Stimulated activated CD4-positive, alpha-beta T cell treated with anti-CD3 and anti-CD28 coated beads, Interleukin-15, amount 100 ng/mL, for 1 hour (primary cell): ENCODE data around the gene NET1.

ENCODE experiments used
- DNase-seq, 2 donors: peaks; one replicate each; pipeline ENCODE4 v3.0.0-alpha.2; 2020; ENCODE audit warnings: low read depth in 1 of 2, low spot score in 1 of 2

Gene NET1

DNA sequence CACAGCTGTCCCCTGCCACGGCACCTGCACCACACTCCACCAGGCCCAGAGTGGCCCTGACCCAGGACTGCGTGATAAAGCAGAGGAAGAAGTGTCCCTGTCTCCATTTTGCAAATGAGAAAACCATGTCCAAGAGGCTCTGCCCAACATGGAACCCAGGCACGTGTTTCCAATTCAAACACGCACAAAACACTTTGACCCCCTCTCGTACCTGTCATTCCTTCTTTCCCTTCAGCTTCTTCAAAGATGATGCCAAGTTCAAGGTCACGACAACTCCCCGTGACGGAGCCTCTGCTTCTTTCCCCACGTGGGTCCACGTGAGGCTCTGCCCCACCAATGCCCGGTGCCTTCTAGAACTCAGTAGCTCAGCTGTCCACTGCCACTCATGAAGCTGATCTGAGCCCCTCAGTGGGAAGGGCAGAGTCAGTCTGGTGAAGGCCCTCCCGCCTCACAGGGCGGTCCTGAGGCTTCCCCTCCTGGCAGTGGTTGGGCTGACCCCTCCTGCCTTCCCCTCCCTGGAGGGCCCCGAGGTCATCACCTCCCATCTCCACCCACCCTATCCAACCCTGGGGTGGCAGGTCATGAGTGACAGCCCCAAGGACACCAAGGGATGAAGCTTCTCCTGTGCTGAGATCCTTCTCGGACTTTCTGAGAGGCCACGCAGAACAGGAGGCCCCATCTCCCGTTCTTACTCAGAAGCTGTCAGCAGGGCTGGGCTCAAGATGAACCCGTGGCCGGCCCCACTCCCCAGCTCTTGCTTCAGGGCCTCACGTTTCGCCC, 68.0 kb downstream of the NET1 start:
- no peak for DNase-seq

DNA sequence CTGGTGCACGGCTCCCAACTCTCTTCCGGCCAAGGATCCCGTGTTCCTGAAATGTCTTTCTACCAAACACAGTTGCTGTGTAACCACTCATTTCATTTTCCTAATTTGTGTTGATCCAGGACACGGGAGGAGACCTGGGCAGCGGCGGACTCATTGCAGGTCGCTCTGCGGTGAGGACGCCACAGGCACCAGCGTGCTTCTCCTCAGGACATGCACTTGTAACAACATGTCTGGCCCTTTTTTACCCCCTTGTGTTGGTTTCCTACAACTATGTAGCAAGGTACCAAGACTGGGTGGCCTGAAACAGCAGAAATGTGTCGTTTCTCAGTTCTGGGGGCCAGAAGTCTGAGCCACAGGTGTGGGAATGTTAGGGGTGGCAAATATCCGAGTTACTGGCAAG, 68.8 kb downstream of the NET1 start:
- DNase-seq, result no peak

DNA sequence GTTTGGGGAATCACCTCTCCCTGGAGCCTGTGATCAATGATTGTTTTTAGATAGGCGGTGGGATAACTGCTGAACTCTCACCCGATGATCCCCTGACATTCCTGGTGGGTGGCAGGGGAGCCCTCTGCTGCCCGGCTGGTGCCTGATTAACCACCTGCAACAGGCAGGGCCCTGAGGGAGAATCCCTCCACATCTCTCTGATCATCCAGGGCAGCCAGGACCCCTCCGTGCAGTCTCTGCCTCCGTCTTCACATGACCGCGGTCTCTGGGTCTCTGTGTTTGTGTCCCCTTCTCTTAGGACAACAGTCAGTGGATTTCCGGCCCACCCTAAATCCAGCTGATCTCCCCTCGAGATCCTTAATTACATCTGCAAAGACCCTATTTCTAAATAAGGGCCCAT, 69.7 kb downstream of the NET1 start:
- no peak for DNase-seq

DNA sequence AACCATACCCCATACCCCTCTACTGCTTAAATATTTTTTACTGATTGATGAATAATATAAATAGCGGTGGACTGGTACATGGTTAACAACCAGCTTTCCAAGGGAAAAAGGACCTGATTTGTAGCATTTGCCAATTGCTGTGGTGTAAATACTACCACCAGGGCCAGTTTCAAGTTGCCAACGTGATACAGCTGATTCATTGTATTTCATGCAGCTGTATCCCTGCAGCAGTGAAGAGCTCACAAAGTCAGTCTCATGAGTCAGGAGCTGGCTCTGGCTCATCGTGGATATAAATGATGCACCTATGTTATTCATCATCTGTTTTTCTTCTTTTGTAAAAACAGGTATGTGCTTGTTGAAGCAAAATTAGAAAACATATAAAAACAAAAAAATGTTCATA, 71.8 kb downstream of the NET1 start:
- DNase-seq, result no peak

DNA sequence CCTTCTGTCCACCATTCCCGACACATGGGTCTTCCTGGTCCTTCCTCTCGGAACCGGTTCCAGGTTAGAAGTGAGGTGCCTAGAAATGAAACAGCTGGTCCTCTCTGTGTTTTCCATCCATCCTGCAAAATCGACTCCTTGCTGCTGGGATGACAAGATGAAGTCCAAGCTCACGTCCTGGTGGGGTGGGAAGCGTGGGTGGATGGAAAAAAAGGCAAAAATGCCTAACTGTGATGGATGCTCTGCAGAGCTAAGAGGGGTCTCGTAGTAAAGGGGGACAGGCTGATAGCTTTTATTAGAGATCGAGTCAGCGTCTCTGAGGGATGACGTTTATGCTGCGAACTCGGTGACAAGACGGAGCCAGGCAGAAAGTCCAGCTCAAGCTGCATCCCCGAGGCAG, 72.9 kb downstream of the NET1 start:
- no peak for DNase-seq

DNA sequence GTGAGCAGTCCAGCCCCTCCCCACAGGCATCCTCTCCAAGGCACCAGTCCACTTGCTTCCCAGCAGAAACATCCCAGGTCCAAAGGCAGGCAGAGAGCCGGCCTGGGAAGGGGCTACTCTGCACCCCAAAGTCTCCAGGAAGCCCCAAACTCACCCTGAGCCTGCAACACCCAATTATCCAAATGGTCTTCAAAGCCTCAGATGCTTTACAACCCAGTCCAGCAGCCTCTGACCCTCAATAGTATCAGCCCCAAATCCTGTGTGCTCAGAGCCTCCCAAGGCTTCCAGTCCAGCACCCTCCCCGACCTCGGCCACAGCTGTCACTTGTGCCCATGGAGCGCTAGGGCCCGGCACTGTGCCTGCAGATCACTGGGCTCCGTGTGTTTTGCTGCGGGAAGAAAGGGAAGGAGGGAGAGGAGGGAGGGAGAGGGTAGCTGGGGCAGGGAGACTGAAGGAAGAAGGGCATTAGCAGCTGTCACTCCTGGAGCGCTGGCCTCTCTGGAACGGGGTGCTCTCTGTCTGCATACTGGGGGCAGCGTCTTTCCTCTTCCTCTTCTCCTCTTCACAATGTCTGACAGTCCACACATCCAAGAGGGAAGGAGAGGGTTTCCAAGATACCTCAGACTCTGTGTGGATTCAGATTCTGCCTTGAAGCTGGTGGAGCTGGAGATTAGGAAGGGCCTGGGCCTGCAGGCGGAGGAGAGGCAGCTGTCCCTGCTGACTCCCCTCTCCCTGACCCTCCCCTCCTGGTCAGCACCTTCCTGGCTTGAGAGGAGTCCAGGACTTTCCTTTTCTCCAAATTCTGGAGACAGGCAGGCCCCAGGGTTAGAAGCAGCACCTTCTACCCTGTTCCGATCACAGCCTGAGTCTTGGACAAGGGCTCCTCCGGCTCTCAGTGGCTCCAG, 73.8 kb downstream of the NET1 start:
- no peak for DNase-seq

DNA sequence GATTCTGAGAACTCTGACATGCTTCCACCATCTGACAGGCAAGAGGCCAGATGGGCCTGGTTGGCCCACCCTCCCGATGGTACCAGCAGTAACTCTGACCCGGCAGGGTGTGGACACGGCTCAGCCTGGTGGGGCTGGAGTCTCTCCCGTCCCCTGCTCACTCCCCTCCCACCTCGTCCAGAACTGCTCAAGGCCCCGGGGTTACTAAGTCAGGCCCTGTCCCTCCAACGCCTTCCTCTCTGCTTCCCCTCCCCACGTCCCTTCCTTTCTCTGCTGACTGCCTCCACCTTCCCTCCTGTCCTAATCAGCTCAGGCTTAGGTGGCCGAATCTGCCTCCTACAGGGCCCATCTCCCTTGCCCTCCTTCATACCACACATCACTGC, 74.5 kb downstream of the NET1 start:
- DNase-seq, result no peak

DNA sequence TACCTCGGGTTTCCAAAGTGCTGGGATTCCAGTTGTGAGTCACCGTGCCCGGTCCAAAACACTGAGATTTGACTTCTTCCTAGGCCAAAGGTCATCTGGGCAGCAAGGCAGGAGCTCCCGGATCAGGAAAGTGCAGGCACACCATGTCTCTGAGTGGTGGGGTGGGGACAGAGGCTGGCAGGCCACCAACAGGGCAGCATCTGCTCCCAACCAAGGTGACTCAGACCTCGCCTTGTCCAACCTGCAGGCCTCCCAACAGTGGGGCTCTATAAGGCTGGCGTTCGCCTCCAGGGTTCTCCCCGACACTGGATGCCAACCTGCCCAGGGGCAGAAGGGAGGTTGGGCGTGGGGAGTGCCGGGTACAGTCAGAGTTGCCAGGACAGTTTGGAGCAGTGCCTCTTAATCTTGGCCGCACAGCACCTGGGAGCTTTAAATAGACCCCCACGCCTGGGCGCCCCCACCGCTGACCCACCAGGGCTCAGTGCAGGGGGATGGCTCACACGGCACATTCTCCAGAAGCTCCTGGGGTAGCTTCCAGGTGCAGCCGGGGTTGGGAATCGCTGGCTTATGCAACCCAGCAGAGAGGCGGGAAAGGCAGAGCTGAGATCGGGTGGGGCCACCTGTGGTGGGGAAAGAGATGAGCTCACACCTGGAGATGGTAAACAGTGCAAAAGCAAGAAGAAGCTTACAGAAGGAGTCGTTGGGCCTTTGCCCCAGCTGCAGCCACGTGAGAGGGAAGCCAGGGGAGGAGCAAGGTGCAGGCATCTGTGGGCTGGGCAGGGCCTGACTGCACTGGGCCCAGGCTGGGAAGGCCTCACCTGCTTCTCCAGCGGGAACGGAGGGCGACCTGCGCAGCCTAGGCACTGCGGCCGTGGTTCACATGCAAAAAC, 76.2 kb downstream of the NET1 start:
- DNase-seq, result no peak

DNA sequence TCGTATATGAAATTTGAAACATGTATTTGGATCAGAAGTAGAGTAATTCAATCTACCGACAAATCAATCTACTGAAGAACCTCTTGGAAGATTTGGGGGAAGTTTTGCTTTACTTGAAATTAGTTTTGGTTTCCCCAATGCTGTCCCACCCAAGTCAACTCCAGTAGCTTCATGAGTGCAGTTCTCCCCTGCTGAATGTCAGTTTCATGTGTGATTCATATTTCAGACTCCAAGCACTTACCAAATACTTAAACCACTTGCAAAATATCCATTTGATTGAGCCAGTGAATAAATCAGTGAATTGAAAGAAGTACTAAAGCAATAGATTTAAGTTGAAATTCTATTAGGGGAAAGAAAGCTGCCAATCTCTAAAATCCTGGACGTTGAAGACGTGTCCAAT, 77.7 kb downstream of the NET1 start:
- no peak for DNase-seq

DNA sequence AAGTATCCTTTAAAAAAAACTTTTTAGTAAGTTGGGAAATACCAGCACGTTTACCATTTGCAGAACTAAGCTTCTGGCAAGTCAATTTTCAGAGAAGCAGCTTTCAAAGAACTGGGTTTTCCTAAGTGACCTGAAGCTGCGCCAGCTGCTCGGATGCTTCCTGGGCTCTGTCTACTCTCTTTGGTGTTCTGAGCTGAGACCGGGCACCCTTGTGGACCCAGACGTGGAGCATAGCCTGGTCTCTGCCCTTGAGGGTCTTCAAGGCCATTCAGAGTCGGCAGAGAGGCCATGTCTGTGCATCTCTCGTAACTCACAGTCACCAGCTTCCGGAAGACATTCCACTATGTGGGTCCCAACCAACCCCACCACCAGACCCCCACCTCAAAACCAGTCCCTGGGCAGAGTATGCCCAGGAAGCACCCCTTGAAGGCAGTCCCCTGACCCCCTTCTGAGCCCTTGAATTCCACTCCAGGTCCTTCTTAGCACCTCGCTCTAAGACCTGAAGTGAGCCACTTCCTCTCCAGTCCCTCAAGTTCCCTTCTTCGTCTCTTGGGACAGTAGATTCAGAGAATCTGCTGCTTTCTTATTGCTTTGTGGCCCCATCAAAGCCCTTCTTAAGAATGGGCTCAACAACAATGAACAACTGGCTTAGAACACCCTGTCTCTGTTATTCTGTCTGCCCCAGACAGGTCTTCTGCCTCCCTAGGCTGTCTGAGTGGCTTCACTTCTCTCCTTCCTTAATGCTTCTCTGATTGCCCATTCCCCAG, 78.5 kb downstream of the NET1 start:
- no peak for DNase-seq

DNA sequence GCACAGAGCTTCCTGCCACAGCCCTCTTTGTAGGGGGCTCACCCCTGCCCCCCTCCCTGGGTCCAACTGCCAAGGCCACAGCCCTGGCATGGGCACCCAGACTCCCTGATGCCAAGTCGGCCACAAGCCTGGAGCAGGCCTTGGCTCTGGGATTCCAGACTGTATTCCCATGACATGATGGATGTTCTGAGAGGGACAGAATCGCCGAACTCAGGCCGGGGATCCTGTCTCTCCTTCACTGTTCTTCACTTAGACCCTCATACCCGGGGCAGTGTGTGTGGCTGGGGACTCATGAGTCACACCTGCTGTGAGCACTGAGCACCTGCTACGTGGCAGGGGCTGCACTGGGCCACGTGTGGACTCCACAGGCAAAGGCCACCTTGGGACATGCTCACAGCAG, 79.1 kb downstream of the NET1 start:
- no peak for DNase-seq

DNA sequence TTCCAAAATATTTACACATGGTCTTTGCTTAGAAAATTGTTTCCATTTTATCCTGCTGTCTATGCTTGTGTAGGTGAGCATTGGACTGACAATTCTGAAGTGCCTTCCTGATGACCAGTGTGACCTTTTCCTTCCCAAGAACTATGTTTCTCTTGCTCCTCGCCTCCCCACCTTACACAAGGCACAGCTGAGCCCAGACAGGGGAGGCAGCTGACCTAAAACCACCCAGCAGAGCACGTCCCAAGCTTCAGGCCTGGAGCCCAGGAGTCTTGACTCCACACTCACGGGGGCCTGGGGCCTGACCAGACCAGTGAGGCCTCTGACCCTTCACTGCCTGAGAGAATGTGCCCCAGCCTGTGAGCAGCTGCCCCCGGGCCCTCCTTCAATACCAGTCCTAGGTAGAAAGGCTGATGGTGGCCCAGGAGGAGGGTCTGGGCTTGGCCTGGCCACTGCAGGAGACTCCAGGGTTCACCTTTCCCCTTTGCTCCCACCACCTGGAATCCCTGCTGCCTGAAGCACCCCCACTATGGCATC, 80.0 kb downstream of the NET1 start:
- DNase-seq, result no peak

DNA sequence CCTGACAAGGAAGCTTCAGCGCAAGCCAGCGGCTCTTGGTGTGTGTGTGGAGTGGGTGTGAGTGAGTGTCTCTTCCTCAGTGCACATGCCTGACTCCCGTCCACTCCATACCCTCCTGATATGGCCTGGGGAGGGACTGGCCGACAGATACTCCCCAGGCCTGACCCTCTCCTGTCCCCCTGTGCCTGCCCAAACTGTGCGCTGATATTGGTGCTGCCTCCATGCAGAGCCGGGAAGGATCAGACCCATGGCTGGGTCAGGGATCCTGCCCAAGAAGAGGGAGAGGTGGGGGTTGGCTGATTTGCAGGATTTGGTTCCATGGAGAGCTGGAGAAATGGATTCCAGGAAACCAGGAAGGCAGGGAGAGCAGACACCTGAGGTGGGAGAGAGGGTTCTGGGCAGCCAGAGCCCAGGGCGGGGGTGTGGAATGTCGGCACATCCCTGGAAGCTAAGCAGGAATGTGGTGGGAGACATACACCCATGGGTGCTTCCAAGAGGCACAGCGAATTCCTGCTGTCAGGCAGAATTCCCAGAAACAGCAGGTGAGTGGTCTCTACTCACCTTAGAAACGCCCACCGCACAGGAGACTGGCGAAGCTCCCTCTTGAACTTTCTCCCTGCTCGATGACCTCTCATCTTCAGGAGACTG, 80.7 kb downstream of the NET1 start:
- DNase-seq, result no peak

DNA sequence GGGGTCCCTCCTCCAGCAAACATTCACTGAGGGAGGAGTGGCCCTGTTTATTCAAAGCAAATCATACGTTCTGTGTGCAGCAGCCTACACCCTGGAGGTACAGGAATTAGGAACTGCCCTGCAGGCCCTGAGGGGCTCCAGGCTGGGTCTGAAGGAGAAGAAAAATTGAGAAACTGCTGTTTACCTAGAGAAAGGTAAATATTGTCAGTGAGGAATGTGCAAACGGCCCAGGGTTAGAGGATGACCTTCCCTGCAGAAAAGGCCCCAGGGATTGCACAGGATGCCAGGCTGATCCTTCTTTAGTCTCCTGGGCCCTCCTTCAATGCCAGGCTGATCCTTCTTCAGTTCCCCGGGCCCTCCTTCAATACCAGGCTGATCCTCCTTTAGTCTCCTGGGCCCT, 81.3 kb downstream of the NET1 start:
- DNase-seq, result no peak

DNA sequence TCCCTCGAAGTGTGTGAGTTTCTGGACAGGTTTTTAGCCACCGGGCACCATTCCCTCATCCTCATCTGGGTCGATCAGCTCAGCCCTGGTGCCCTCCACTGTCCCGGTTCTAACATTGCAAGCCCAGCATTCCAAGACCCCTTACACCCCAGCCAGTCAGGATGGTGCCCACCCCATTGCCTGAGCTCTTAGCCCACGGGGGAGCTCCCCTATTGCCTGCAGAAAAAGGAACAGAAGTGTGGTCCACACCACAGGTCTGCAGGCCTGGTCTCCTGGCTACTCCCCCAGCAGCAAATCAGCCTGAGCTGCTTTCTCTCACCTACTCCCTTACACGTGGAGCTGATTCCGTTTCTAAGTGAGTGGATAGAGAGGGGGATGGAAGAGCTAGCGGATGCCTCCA, 82.3 kb downstream of the NET1 start:
- DNase-seq, result no peak

DNA sequence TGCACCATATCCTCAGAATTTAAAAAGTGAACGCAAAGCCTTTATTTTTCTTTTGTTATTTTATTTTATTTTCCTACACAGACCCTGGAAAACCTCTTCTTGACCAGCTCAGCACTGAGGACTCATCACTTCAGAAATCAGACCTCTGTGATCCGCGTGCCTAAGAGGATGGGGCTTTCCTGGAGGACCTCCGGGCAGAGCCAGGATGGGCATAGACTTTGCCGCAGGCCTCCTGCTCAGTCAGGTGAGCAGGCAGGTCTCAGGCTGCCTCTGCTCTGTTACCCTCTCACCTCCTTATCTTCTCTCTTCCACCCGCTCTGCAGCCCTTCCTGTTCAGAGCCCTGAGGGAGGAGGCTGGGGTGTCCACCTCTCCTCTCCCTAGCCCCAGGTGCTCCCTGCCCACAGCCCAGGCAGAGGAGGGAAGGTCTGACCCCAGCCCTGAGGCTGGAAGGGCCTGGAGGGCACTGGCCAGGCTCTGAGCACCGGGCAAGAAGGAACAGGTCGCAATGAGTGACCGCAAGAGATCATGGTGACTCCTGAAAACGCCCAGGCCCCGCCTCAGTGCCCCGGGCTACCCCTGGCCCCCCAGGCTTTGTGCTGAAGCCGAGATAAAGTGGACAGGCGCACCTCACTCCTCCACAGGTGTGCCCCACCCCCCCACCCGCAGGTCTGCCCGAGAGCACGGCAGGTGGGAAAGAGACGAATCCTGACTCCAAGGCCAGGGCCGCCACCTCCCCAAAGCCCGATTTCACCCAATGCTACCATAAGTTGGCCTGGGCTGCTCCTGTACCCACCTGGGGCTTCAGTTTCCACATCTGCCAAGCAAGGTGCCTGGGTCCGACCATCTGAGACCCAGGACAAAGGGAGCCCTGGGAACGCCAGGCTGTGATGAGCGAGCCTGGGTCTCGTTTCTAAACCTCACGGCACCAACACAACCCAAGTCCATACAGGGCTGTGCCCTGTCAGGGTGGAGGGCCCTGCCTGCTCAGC, 84.2 kb downstream of the NET1 start:
- DNase-seq, result no peak

DNA sequence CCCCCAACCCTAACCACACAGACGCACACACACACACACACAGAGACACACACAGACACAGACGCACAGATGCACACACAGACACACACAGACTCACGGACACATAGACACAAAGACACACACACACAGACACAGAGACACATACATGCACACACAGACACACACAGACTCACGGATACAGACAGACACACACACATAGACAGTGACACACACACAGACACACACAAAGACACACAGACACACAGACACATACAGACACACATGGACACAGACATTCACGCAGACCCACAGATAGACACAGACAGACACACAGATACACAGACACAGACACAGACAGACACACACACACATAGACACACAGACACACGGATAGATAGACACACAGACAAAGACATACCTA, 84.9 kb downstream of the NET1 start:
- no peak for DNase-seq

DNA sequence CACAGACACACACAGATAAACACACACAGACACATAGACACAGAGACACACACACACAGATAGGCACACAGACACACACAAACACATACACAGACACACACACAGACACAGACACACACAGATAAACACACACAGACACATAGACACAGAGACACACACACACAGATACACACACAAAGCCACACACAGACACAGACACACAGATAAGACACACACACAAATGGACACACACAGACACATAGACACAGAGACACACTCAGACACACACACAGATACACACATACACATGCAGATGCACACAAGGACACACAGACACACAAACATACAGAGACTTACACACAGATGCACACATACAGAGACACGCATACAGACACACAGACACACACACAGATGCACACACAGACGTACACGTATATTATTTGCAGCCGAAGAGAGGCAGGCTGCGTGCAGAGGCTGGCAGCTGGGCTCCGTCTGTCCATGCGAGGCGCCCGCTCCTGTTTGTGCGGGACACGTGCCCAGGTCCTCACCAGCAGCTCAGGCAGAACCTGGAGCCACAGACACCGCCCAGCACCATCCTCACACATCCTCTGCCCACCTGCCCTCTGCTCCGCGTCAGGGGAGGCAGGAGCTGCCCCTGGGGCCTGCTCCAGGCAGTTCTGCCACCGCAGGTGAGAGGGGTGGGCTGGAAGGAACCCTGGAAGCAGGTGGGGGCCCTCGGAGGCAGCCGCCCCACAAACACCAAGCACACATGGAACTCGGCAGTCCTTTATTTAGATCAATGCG, 85.8 kb downstream of the NET1 start:
- DNase-seq, result no peak
